ENCODE results near the gene NELL1. TPM values are rescaled to one million over a fixed set of nuclear protein-coding genes. Genes with fewer than 3 reads are reported as not detected.

The NELL1 gene
- total and polyA plus RNA-seq, 8 donors: 0.24 to 1.8 (median 0.71) TPM; not detected in 2

- no peak for TF ChIP-seq CTCF (IDR thresholded peaks at IDR 0.05)
- H3K27ac ChIP-seq: no peak overlapping the region
- no peaks in the 10 kb centered on the region for H3K36me3 ChIP-seq
- no peaks in the 10 kb centered on the region for H3K4me1 ChIP-seq
- H3K27me3 ChIP-seq: no peaks in the 10 kb centered on the region
- no peak overlapping the region for H3K4me3 ChIP-seq
- DNase-seq: no peak
- intact Hi-C loops (cut with DNase I): no loop called here
- no peak for ATAC-seq
- H3K9me3 ChIP-seq: no peaks in the 10 kb centered on the region
Measured at GRCh38 chr11:21403069-21403468, 733.7 kb downstream of the NELL1 start.

- DNase-seq: no peak
- intact Hi-C loops (cut with DNase I): no loop called here
Measured at GRCh38 chr11:21405422-21405821, 736.0 kb downstream of the NELL1 start.

GRCh38 chr11:21410513-21410912 lies 741.1 kb downstream of the NELL1 start:
- H3K27me3 ChIP-seq: no peaks in the 10 kb centered on the region
- peak in 1 of 4 donors; percentile 5 for DNase-seq
- no peaks in the 10 kb centered on the region for H3K4me1 ChIP-seq
- no peak overlapping the region for H3K27ac ChIP-seq
- no peak for TF ChIP-seq CTCF (IDR thresholded peaks at IDR 0.05)
- H3K9me3 ChIP-seq: no peaks in the 10 kb centered on the region
- H3K36me3 ChIP-seq: no peaks in the 10 kb centered on the region
- no peak overlapping the region for H3K4me3 ChIP-seq
- ATAC-seq: no peak
- intact Hi-C loops (cut with DNase I): no loop called here

More at GRCh38 chr11:21405422-21405821, 736.0 kb downstream of the NELL1 start:
- H3K4me1 ChIP-seq: no peaks in the 10 kb centered on the region
- TF ChIP-seq CTCF (IDR thresholded peaks at IDR 0.05): no peak
- H3K27me3 ChIP-seq: no peaks in the 10 kb centered on the region
- H3K9me3 ChIP-seq: no peaks in the 10 kb centered on the region
- no peak overlapping the region for H3K27ac ChIP-seq
- H3K4me3 ChIP-seq: no peak overlapping the region
- no peaks in the 10 kb centered on the region for H3K36me3 ChIP-seq
- ATAC-seq: no peak

GRCh38 chr11:21411104-21411503 lies 741.7 kb downstream of the NELL1 start:
- Histone ChIP-seq H3K27ac (no peak overlapping the region), H3K36me3 (no peaks in the 10 kb centered on the region), H3K4me3 (no peak overlapping the region), H3K4me1 (no peaks in the 10 kb centered on the region), H3K9me3 (no peaks in the 10 kb centered on the region), H3K27me3 (no peaks in the 10 kb centered on the region)
- no peak for TF ChIP-seq CTCF (IDR thresholded peaks at IDR 0.05)
- peak; percentile 19 for ATAC-seq
- peak in 2 of 4 donors; percentile 2 to 12 for DNase-seq
- intact Hi-C loops (cut with DNase I): no loop called here

GRCh38 chr11:21411597-21411996 lies 742.2 kb downstream of the NELL1 start:
- intact Hi-C loops (cut with DNase I): no loop called here
- Histone ChIP-seq H3K4me1 (no peaks in the 10 kb centered on the region), H3K27ac (no peak overlapping the region), H3K36me3 (no peaks in the 10 kb centered on the region), H3K27me3 (no peaks in the 10 kb centered on the region), H3K9me3 (no peaks in the 10 kb centered on the region), H3K4me3 (no peak overlapping the region)
- no peak for TF ChIP-seq CTCF (IDR thresholded peaks at IDR 0.05)
- ATAC-seq: no peak
- DNase-seq: no peak
